NT2/D1 (cell line): ENCODE results near the gene BMAL1.

Source experiments
- SUZ12 ChIP-seq: IDR thresholded peaks from 2 replicates; pipeline ENCODE4 v1.6.1; 2011; ENCODE audit not compliant: insufficient read length, insufficient read depth; ENCODE audit errors: extremely low read depth
- YY1 ChIP-seq: IDR thresholded peaks from 2 replicates; pipeline ENCODE4 v1.6.1; 2011; ENCODE audit not compliant: insufficient read length, insufficient read depth

GRCh38 chr11:13349581-13349980, 72.0 kb downstream of the BMAL1 start:
- TF ChIP-seq SUZ12 (no peak), YY1 (no peak)
